NCI-H2196 (cell line): Measurements from ENCODE around the gene PPIL6.

Experiments
- DNase-seq: peaks from one replicate; lab custom pipeline; 2025; ENCODE audit not compliant: unreplicated experiment; lab: John Stamatoyannopoulos, UW

Gene PPIL6

GRCh38 chr6:109406196-109406595, 34.2 kb downstream of the PPIL6 start:
- no peak for DNase-seq

DNA sequence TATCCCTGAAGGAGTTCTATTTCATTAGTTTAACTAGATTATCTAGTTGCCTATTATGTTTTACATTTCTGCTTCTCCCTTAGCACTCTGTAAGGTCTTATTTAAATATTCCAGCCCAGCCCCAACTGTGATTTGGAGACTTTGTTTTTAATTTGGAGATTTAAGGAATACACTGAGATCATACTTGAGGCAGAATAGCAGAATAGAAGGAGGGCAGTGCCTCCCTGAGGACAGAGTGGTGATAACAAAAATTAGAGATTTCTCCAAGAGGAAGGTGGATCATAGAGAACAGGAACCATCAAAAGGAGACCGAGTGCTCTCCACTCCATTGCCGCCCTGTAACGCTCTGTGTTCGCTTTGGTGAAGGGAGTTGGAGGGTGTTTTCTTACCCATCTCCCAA, 43.4 kb downstream of the PPIL6 start:
- peak; percentile 7 for DNase-seq

GRCh38 chr6:109396046-109396718, 44.2 kb downstream of the PPIL6 start:
- no peak for DNase-seq

DNA sequence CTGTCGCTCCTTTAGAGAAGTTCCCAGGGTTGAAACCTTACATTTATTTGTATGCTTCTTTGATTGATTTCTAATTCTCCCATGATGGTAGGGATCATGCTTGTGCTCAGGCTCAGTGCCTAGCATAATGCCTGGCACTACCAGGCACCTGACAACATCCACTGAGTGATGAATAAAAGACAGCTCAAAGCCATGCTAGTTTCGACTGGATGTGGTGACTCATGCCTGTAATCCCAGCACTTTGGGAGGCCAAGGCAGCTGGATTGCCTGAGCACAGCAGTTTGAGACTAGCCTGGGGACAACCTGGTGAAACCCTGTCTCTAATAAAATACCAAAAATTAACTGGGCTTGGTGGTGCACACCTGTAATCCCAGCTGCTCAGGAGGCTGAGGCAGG, 46.5 kb downstream of the PPIL6 start:
- DNase-seq = no peak

DNA sequence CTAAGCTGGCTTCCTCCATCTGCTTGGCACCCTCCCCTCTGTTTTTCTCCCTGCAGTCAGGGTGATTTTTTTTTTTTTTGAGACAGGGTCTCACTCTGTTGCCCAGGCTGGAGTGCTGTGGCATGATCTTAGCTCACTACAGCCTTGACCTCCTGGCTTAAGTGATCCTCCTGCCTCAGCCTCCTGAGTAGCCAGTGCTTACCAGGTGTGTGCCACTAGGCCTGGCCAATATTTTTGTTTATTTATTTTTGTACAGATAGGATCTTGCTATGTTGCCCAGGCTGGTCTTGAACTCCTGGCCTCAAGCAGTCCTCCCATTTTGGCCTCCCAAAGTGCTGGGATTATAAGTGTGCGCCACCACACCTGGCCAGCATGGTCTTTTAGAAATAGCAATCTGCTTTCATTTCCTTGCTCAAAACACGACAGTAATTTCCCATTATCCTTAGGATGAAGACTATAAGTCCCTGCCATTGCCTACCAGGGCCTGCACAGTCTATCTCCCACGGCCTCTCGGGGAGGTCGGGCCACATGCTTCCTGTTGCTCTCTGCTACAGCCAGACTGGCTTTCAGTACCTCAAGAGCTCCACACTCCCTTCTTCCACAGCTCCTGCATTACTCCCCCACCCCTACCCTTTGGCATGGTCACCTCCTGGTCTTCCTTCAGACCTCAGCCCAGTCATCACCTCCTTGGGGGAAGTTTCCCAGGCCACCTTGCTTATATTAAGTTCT, 47.1 kb downstream of the PPIL6 start:
- no peak for DNase-seq

DNA sequence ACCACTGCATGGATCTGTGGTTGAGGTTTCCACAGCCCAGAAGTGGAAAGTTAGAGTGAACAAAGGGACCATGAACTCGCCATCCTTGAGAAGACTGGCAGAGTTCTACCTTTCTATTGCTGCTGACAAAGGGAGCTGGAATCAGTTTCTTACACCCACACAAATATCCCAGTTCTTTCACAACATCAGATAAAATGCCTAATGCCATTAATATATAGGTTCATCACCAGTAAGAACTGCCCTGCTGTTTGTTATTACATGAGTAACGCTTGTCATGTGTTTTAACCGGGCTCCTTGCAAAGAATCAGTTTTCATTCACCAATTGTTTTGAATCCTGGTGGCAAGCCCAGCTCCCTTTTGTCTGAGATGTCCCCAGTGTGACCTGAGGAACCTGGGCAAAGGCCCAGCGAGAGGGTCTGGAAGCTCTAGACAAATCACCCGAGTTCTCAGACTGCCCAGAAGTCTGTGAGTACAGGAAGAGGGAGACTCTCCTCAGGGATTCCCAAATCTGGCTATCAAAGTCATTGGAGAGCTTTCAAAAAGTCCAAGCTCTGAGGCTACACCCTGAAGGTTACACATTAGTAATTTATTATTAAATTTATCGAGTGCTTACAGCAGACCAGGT, 50.7 kb downstream of the PPIL6 start:
- DNase-seq = no peak

GRCh38 chr6:109388265-109388664, 52.2 kb downstream of the PPIL6 start:
- DNase-seq = no peak

DNA sequence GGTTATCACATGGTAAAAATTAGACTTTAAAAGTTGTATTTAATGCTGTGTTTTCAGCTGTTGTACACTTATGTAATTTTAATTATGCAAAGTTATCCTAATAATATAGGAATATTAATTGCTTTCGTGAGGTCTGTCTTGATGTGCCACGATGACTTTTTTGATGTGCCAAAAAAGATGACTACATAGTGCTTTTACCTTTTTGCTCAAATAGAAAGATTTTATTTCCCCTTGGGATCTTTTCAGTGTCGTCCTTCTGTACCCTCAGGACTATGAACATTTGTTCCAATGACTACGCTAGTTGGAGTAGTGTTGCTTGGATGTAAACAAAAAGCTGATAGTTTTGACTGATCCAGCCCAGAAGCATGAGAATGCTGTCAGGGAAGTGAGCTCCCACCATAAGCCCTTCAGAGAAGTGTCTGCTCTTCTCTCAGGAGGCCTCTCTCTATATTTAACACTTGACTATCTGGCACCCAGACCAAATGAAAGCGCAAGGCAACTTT, 56.9 kb downstream of the PPIL6 start:
- DNase-seq = no peak

GRCh38 chr6:109382576-109383437, 57.6 kb downstream of the PPIL6 start:
- DNase-seq = peak; percentile 93

GRCh38 chr6:109381747-109382575, 58.5 kb downstream of the PPIL6 start, which contains the start of gene CD164:
Gene CD164 (minus strand): TSS chr6:109382467. CDS start chr6:109382378, 89 bp downstream.
- DNase-seq = peak; percentile 95

DNA sequence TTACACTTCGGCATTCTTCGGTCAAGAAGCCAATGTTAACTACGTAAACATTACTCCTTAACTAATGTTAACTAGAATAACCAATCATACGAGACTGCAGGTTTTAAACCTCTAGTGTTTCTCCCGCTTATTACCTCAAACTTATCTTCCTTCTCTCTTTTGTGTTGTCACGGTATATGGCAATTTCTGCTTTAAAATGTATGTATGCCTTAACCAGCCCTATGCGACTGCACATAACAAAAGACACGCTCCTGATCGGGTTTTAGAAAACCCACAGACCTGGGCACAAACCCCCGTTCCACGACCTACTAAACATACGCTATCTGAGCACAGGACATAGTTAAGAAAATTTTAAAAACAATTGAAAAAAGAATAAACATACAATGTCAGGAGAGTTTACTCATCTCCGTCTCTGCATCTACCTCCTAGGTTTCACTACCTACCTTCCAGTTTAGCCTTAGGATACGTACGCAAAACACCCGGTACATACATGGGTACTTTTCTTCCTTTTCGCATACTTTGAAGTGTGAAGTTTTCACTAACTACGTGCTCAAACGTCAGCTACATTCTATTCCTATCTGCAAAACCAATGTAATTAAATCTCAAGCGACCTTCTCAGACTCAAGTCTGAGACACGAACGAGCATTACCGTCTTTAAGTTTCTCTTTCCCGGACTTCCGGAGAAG, 59.2 kb downstream of the PPIL6 start:
- DNase-seq = no peak

GRCh38 chr6:109379711-109380110, 60.7 kb downstream of the PPIL6 start:
- no peak for DNase-seq

GRCh38 chr6:109377717-109378116, 62.7 kb downstream of the PPIL6 start:
- no peak for DNase-seq

DNA sequence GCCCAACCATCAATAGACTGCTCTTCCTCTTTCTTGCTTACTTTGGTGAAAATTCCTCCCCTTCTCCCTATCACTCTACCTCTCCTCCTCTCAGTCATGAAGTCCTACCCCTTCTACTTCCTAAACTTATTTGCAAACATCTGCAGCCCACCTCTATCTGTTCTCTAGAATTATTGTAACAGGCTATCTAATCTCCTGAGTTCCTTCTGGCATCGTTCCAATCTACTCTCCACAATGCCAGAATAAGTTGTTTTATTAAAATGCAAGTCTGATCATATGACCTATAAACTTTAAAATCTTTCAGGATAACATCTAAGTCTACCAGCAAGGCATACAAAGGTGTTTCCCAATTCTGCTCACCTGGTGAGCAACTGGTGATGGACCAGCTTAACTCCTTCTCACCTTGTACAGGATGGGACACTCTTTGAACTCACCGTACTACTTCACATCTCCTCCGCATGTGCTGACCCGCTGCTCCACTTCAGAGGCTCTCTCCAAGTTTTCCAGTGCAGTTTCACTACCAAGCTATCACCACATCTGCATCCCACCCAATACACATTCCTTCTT, 66.0 kb downstream of the PPIL6 start:
- DNase-seq = no peak

GRCh38 chr6:109373762-109374161, 66.7 kb downstream of the PPIL6 start:
- no peak for DNase-seq

DNA sequence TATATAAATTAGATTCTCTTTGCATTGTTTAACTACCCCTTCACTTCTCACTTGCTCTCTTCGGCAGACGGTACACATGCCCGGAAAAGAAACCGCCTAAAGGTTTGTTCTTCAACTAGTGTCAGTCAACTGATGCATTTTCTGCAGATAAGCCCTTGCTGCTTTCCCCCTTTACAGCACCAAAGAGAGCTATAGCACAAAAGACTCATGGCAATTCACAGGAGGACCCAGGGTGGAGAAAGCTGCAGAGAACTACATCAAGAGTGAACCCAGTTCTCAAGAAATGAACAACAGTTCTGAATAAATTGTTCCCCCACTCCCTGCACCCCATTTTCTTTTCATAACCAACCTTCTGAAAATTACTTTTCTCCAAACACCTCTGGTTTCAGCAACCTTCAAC, 67.1 kb downstream of the PPIL6 start:
- no peak for DNase-seq

GRCh38 chr6:109372130-109372529, 68.3 kb downstream of the PPIL6 start:
- no peak for DNase-seq

GRCh38 chr6:109370792-109371191, 69.6 kb downstream of the PPIL6 start:
- no peak for DNase-seq

GRCh38 chr6:109370336-109370735, 70.1 kb downstream of the PPIL6 start:
- no peak for DNase-seq
